Hypothalamus (tissue), 51 donors: ENCODE measurements around the gene LRIT2.

Experiments used
- DNase-seq, 51 donors: peaks; one replicate each; lab custom pipeline; 2025; lab: John Stamatoyannopoulos, UW

LRIT2 gene

GRCh38 chr10:84225427-84226173, at the start of gene LRIT2:
TSS of gene LRIT2 (minus strand) at chr10:84225544. CDS start at chr10:84225520, 24 bp downstream.
- DNase-seq, result peak in 1 of 51 donors; percentile 16

GRCh38 chr10:84270708-84271107, 45.4 kb upstream of the LRIT2 start:
- no peak for DNase-seq

GRCh38 chr10:84269773-84270172, 44.4 kb upstream of the LRIT2 start:
- no peak for DNase-seq

GRCh38 chr10:84269162-84269561, 43.8 kb upstream of the LRIT2 start:
- no peak for DNase-seq

GRCh38 chr10:84267503-84268126, 42.3 kb upstream of the LRIT2 start:
- DNase-seq, result peak in 19 of 51 donors; percentile 6 to 65 (median 29)

GRCh38 chr10:84265418-84265817, 40.1 kb upstream of the LRIT2 start:
- DNase-seq, result peak in 9 of 51 donors; percentile 4 to 34 (median 15)

- peak in 49 of 51 donors; percentile 11 to 83 (median 55) for DNase-seq
These were observed 39.3 kb upstream of the LRIT2 start for GRCh38 chr10:84264611-84265141.

GRCh38 chr10:84263716-84264115, 38.4 kb upstream of the LRIT2 start:
- no peak for DNase-seq

GRCh38 chr10:84262190-84262956, 37.0 kb upstream of the LRIT2 start:
- no peak for DNase-seq

GRCh38 chr10:84261236-84261915, 36.0 kb upstream of the LRIT2 start:
- DNase-seq, result no peak

GRCh38 chr10:84258034-84258695, 32.8 kb upstream of the LRIT2 start:
- DNase-seq, result no peak

GRCh38 chr10:84257343-84258020, 32.1 kb upstream of the LRIT2 start:
- DNase-seq, result no peak

- DNase-seq, result peak in 42 of 51 donors; percentile 8 to 77 (median 39)
These were observed 31.4 kb upstream of the LRIT2 start for GRCh38 chr10:84256510-84257342.

- no peak for DNase-seq
These were observed 29.5 kb upstream of the LRIT2 start for GRCh38 chr10:84254552-84255478.

- no peak for DNase-seq
These were observed 23.4 kb upstream of the LRIT2 start for GRCh38 chr10:84248794-84249193.

- DNase-seq, result no peak
These were observed 22.2 kb upstream of the LRIT2 start for GRCh38 chr10:84247496-84247895.

GRCh38 chr10:84244651-84245270, 19.4 kb upstream of the LRIT2 start, which contains the start of gene RGR:
TSS of gene RGR (plus strand) at chr10:84245053. CDS start at chr10:84245091, 38 bp downstream.
- peak; percentile 23 to 98 (median 85) for DNase-seq
